ENCODE data around the gene SHCBP1L.

DNA sequence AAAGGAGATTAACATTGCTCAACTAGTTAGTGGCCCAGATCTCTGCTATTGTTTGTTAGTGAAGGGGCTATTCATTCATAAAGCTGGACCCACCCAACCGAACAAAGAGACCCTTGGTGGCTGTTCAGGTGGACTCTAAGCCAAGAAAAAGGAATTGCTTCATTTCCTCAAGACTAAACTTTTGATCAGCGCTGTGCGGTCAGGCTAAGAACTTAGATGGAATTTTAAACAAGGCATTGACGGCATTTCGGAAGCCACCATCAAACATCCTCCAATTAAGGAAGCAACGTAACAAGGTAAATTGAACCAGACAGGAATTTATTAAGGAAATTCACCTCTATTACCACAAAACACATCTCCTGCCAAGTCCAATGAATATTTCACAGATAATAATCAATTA is 19.9 kb upstream of the SHCBP1L start:
- TF ChIP-seq, protein P1, sequence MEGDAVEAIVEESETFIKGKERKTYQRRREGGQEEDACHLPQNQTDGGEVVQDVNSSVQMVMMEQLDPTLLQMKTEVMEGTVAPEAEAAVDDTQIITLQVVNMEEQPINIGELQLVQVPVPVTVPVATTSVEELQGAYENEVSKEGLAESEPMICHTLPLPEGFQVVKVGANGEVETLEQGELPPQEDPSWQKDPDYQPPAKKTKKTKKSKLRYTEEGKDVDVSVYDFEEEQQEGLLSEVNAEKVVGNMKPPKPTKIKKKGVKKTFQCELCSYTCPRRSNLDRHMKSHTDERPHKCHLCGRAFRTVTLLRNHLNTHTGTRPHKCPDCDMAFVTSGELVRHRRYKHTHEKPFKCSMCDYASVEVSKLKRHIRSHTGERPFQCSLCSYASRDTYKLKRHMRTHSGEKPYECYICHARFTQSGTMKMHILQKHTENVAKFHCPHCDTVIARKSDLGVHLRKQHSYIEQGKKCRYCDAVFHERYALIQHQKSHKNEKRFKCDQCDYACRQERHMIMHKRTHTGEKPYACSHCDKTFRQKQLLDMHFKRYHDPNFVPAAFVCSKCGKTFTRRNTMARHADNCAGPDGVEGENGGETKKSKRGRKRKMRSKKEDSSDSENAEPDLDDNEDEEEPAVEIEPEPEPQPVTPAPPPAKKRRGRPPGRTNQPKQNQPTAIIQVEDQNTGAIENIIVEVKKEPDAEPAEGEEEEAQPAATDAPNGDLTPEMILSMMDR (IDR thresholded peaks at IDR 0.05; ENCODE audit: low read depth, low read length, missing input control): no peak
- TF ChIP-seq, protein P2, sequence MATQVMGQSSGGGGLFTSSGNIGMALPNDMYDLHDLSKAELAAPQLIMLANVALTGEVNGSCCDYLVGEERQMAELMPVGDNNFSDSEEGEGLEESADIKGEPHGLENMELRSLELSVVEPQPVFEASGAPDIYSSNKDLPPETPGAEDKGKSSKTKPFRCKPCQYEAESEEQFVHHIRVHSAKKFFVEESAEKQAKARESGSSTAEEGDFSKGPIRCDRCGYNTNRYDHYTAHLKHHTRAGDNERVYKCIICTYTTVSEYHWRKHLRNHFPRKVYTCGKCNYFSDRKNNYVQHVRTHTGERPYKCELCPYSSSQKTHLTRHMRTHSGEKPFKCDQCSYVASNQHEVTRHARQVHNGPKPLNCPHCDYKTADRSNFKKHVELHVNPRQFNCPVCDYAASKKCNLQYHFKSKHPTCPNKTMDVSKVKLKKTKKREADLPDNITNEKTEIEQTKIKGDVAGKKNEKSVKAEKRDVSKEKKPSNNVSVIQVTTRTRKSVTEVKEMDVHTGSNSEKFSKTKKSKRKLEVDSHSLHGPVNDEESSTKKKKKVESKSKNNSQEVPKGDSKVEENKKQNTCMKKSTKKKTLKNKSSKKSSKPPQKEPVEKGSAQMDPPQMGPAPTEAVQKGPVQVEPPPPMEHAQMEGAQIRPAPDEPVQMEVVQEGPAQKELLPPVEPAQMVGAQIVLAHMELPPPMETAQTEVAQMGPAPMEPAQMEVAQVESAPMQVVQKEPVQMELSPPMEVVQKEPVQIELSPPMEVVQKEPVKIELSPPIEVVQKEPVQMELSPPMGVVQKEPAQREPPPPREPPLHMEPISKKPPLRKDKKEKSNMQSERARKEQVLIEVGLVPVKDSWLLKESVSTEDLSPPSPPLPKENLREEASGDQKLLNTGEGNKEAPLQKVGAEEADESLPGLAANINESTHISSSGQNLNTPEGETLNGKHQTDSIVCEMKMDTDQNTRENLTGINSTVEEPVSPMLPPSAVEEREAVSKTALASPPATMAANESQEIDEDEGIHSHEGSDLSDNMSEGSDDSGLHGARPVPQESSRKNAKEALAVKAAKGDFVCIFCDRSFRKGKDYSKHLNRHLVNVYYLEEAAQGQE (IDR thresholded peaks at IDR 0.05): no peak
- TF ChIP-seq, protein P3, sequence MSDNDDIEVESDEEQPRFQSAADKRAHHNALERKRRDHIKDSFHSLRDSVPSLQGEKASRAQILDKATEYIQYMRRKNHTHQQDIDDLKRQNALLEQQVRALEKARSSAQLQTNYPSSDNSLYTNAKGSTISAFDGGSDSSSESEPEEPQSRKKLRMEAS (IDR thresholded peaks at IDR 0.05): no peak
- no peak for TF ChIP-seq TAF1 (conservative IDR thresholded peaks at IDR 0.05)
- no peak for TF ChIP-seq HNF4G (IDR thresholded peaks at IDR 0.05)
- TF ChIP-seq SP1 (IDR thresholded peaks at IDR 0.05): no peak
- no peak for TF ChIP-seq YY1 (IDR thresholded peaks at IDR 0.05)
